Endothelial cell of umbilical vein (primary cell): Measurements from ENCODE around the gene AJUBA.

Source experiments
- POLR2A ChIP-seq: IDR thresholded peaks from 2 replicates; pipeline ENCODE4 v1.6.1; 2012; ENCODE audit warnings: low read depth, mild to moderate bottlenecking, control low read depth, low read length
- POLR2AphosphoS5 ChIP-seq: IDR thresholded peaks from 2 replicates; pipeline ENCODE4 v1.6.1; 2012; ENCODE audit warnings: low read depth, mild to moderate bottlenecking, control low read depth, low read length, moderate library complexity; ENCODE audit not compliant: insufficient read depth
- TF ChIP-seq, protein P1 (sequence below), 2 donors: IDR thresholded peaks; 1 replicate in 1 of 2; 2 replicates in 1 of 2; pipeline ENCODE4 v1.5.1; 2011; ENCODE audit warnings: low read length in 2 of 2, mild to moderate bottlenecking in 2 of 2, moderate library complexity in 2 of 2, control low read depth in 1 of 2, inconsistent platforms in 1 of 2, low read depth in 1 of 2; ENCODE audit not compliant: insufficient read depth in 1 of 2; ENCODE audit errors: extremely low read depth in 1 of 2
- TF ChIP-seq, protein P2 (sequence below): IDR thresholded peaks from 2 replicates; pipeline ENCODE4 v1.6.1; 2011; ENCODE audit not compliant: insufficient read depth, insufficient read length

DNA sequence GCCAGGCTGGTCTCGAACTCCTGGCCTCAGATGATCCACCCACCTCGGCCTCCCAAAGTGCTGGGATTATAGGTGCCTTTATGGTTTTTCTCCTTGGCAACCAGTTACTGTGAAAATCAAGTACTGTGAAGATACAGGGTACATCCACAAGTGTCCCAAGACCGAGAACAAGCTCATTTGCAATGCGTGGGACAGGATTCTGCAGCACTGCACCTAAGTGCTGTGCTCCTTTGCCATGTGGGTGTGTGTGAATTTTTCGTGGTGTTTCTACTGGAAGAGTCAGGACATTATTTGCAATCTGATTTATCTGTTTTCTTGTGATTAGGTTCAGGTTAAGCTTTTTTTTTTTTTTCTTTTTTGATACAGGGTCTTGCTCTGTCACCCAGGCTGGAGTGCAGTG, 34.7 kb upstream of the AJUBA start:
- no peak for TF ChIP-seq POLR2A
- TF ChIP-seq, protein P1, sequence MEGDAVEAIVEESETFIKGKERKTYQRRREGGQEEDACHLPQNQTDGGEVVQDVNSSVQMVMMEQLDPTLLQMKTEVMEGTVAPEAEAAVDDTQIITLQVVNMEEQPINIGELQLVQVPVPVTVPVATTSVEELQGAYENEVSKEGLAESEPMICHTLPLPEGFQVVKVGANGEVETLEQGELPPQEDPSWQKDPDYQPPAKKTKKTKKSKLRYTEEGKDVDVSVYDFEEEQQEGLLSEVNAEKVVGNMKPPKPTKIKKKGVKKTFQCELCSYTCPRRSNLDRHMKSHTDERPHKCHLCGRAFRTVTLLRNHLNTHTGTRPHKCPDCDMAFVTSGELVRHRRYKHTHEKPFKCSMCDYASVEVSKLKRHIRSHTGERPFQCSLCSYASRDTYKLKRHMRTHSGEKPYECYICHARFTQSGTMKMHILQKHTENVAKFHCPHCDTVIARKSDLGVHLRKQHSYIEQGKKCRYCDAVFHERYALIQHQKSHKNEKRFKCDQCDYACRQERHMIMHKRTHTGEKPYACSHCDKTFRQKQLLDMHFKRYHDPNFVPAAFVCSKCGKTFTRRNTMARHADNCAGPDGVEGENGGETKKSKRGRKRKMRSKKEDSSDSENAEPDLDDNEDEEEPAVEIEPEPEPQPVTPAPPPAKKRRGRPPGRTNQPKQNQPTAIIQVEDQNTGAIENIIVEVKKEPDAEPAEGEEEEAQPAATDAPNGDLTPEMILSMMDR (IDR thresholded peaks at IDR 0.05; ENCODE audit: extremely low read depth in 1 of 2, insufficient read depth in 1 of 2, low read depth in 1 of 2, low read length in 2 of 2): no peak
- TF ChIP-seq, protein P2, sequence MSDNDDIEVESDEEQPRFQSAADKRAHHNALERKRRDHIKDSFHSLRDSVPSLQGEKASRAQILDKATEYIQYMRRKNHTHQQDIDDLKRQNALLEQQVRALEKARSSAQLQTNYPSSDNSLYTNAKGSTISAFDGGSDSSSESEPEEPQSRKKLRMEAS: no peak
- no peak for TF ChIP-seq POLR2AphosphoS5
